Vagina (tissue), 2 donors: ENCODE measurements around the gene CFB.

Experiments
- POLR2A ChIP-seq, 2 donors: fragments of 450-650 bp; IDR thresholded peaks; one replicate each; pipeline ENCODE4 v1.6.1; 2017; ENCODE audit warnings: antibody characterized with exemption in 2 of 2, mild to moderate bottlenecking in 2 of 2, moderate library complexity in 2 of 2
- TF ChIP-seq, protein P1 (sequence below), 3 experiments: fragments of 450-650 bp in 2 of 3; fragments of 200-600 bp in 1 of 3; sonication (generic) in 1 of 3; IDR thresholded peaks; one replicate each; pipeline ENCODE4 v1.5.1; 2017 to 2019; ENCODE audit warnings: antibody characterized with exemption in 3 of 3, mild to moderate bottlenecking in 2 of 3, moderate library complexity in 2 of 3

DNA sequence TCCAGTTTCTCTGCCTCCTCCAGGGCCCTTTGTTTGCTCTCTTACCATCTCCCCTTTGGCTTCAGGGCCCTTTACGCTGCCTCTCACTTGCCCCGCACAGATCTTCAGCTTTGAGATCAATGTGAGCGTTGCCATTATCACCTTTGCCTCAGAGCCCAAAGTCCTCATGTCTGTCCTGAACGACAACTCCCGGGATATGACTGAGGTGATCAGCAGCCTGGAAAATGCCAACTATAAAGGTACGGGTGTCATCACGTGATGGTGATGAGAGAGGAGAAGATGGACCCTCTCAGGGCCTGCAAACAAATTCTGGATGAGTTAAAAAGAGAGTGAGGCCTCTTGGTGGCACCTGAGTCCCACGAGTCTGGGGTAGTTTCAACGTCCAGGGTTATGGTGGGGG, 10.1 kb upstream of the CFB start:
- TF ChIP-seq, protein P1, sequence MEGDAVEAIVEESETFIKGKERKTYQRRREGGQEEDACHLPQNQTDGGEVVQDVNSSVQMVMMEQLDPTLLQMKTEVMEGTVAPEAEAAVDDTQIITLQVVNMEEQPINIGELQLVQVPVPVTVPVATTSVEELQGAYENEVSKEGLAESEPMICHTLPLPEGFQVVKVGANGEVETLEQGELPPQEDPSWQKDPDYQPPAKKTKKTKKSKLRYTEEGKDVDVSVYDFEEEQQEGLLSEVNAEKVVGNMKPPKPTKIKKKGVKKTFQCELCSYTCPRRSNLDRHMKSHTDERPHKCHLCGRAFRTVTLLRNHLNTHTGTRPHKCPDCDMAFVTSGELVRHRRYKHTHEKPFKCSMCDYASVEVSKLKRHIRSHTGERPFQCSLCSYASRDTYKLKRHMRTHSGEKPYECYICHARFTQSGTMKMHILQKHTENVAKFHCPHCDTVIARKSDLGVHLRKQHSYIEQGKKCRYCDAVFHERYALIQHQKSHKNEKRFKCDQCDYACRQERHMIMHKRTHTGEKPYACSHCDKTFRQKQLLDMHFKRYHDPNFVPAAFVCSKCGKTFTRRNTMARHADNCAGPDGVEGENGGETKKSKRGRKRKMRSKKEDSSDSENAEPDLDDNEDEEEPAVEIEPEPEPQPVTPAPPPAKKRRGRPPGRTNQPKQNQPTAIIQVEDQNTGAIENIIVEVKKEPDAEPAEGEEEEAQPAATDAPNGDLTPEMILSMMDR (IDR thresholded peaks at IDR 0.05): no peak
- no peak for TF ChIP-seq POLR2A (IDR thresholded peaks at IDR 0.05)
